Breast epithelium (tissue), 4 donors: ENCODE measurements around the gene TRAF5. TPM values are rescaled to one million over a fixed set of nuclear protein-coding genes. Genes with fewer than 3 reads are reported as not detected.
"Not testable (repeated sequence)": the region's sequence is repeated elsewhere in the genome, so short reads cannot be mapped to it uniquely, and the experiment has no call there.

Experiments used
- DNase-seq, 2 donors: peaks; one replicate each; pipeline ENCODE4 v3.0.0-alpha.2; 2019; ENCODE audit warnings: low spot score in 2 of 2
- H3K27ac ChIP-seq, 2 donors: fragments of 200-600 bp; sonication (generic) in 1 of 2; one replicate each; pipeline ENCODE4 v1.5.1; 2016 to 2019; ENCODE audit warnings: mild to moderate bottlenecking in 1 of 2
- H3K27me3 ChIP-seq, 2 donors: fragments of 200-600 bp; sonication (generic) in 1 of 2; one replicate each; pipeline versions ENCODE4 v1.5.1 to v1.6.0; 2017 to 2019; ENCODE audit warnings: control low read depth in 1 of 2, mild to moderate bottlenecking in 1 of 2
- H3K36me3 ChIP-seq: fragments of 200-600 bp; one replicate; pipeline ENCODE4 v1.5.1; 2019
- H3K4me1 ChIP-seq, 2 donors: fragments of 200-600 bp; sonication (generic); one replicate each; pipeline ENCODE4 v1.5.1; 2016 to 2019; ENCODE audit warnings: control low read depth in 1 of 2
- H3K4me3 ChIP-seq, 3 donors: fragments of 200-600 bp; sonication (generic); 1 replicate in 2 of 3; 2 replicates in 1 of 3; pipeline ENCODE4 v1.5.1; 2016 to 2019; ENCODE audit warnings: mild to moderate bottlenecking in 3 of 3, moderate library complexity in 2 of 3
- H3K9me3 ChIP-seq, 2 donors: fragments of 200-600 bp; sonication (generic) in 1 of 2; one replicate each; pipeline ENCODE4 v1.5.1; 2016 to 2019; ENCODE audit warnings: control low read depth in 1 of 2
- POLR2A ChIP-seq: fragments of 450-650 bp; IDR thresholded peaks from one replicate; pipeline ENCODE4 v1.6.1; 2016; ENCODE audit warnings: antibody characterized with exemption, mild to moderate bottlenecking, moderate library complexity
- POLR2AphosphoS5 ChIP-seq, 3 donors: sonication (generic); formaldehyde crosslinking; IDR thresholded peaks; one replicate each; pipeline ENCODE4 v1.6.1; 2017; ENCODE audit warnings: antibody characterized with exemption in 3 of 3
- intact Hi-C: fragments of 100-400 bp; cut with DNase I; formaldehyde crosslinking; loops from one replicate; pipeline ENCODE4 v1.15.1; 2023; ENCODE audit warnings: low total_unique reads
- total RNA-seq, 3 donors: library from RNA; depleted of rRNA; stranded (reverse); fragments of >200 nt; gene quantifications; one replicate each; pipeline ENCODE4 v1.1.0, GENCODE V29; 2016
- TF ChIP-seq, protein P1 (sequence below), 3 donors: fragments of 450-650 bp; IDR thresholded peaks; one replicate each; pipeline ENCODE4 v1.5.1; 2016 to 2017; ENCODE audit warnings: antibody characterized with exemption in 3 of 3, mild to moderate bottlenecking in 3 of 3, moderate library complexity in 3 of 3

TRAF5 gene
- total RNA-seq, 3 donors from 2014 or later: 10.9 to 28.8 (median 21.8) TPM

DNA sequence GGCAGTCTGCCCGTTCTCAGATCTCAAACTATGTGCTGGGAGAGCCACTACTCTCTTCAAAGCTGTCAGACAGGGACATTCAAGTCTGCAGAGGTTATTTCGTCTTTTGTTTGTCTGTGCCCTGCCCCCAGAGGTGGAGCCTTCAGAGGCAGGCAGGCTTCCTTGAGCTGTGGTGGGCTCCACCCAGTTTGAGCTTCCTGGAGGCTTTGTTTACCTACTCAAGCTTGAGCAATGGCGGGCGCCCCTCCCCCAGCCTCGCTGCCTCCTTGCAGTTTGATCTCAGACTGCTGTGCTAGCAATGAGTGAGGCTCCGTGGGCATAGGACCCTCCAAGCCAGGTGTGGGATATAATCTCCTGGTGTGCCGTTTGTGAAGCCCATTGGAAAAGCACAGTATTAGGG lies 81.1 kb downstream of the TRAF5 start:
- H3K36me3 ChIP-seq, H3K9me3 ChIP-seq, H3K27me3 ChIP-seq, H3K4me1 ChIP-seq, H3K27ac ChIP-seq, intact Hi-C loops, H3K4me3 ChIP-seq, DNase-seq: not testable (repeated sequence)

GRCh38 chr1:211411639-211412038 lies 85.0 kb downstream of the TRAF5 start:
- no peak overlapping the region for H3K4me3 ChIP-seq
- no peak overlapping the region for H3K27ac ChIP-seq
- peaks cover 0 to 4% of the 10 kb centered on the region in 2 donors for H3K9me3 ChIP-seq
- no peak for DNase-seq
- no peaks in the 10 kb centered on the region for H3K4me1 ChIP-seq
- intact Hi-C loops: no loop called here
- H3K36me3 ChIP-seq: no peaks in the 10 kb centered on the region
- H3K27me3 ChIP-seq: no peaks in the 10 kb centered on the region
- TF ChIP-seq, protein P1, sequence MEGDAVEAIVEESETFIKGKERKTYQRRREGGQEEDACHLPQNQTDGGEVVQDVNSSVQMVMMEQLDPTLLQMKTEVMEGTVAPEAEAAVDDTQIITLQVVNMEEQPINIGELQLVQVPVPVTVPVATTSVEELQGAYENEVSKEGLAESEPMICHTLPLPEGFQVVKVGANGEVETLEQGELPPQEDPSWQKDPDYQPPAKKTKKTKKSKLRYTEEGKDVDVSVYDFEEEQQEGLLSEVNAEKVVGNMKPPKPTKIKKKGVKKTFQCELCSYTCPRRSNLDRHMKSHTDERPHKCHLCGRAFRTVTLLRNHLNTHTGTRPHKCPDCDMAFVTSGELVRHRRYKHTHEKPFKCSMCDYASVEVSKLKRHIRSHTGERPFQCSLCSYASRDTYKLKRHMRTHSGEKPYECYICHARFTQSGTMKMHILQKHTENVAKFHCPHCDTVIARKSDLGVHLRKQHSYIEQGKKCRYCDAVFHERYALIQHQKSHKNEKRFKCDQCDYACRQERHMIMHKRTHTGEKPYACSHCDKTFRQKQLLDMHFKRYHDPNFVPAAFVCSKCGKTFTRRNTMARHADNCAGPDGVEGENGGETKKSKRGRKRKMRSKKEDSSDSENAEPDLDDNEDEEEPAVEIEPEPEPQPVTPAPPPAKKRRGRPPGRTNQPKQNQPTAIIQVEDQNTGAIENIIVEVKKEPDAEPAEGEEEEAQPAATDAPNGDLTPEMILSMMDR (IDR thresholded peaks at IDR 0.05): no peak
- TF ChIP-seq POLR2AphosphoS5 (IDR thresholded peaks at IDR 0.05): no peak
- TF ChIP-seq POLR2A: no peak

- no peak for TF ChIP-seq POLR2AphosphoS5 (IDR thresholded peaks at IDR 0.05)
- TF ChIP-seq, protein P1 (IDR thresholded peaks at IDR 0.05): no peak
- no peak for TF ChIP-seq POLR2A
- intact Hi-C loops: no loop called here
- Histone ChIP-seq H3K4me1 (no peaks in the 10 kb centered on the region), H3K4me3 (peak overlapping the region in 1 of 3 donors; percentile 53), H3K27ac (no peak overlapping the region), H3K27me3 (no peaks in the 10 kb centered on the region), H3K9me3 (no peaks in the 10 kb centered on the region), H3K36me3 (no peaks in the 10 kb centered on the region)
- no peak for DNase-seq
Measured at GRCh38 chr1:211415700-211416099, 89.1 kb downstream of the TRAF5 start.

DNA sequence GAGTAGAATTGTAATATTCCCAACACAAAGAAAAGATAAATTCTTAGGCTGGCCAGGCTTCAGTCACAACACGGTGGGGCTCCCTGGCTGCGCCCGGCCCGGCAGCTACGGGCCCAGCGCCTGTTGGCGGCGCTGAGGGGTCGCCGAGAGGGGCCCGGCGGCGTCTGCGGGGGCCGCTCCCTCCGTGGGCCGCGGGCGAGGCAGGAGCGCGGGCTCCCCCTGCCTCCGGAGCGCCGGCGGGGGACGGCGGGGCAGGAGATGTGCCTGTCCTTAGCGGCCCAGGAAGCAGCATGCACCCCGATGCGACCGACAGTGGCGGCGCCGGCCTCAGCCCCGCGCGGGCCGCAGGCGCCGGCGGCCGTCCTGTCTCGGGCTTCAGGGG lies 89.6 kb downstream of the TRAF5 start:
- DNase-seq, H3K27me3 ChIP-seq, H3K4me1 ChIP-seq, H3K9me3 ChIP-seq, intact Hi-C loops, H3K36me3 ChIP-seq: not testable (repeated sequence)
- H3K27ac ChIP-seq: peak overlapping the region; percentile 16 to 61
- H3K4me3 ChIP-seq: peak overlapping the region; percentile 31 to 60 (median 53)

DNA sequence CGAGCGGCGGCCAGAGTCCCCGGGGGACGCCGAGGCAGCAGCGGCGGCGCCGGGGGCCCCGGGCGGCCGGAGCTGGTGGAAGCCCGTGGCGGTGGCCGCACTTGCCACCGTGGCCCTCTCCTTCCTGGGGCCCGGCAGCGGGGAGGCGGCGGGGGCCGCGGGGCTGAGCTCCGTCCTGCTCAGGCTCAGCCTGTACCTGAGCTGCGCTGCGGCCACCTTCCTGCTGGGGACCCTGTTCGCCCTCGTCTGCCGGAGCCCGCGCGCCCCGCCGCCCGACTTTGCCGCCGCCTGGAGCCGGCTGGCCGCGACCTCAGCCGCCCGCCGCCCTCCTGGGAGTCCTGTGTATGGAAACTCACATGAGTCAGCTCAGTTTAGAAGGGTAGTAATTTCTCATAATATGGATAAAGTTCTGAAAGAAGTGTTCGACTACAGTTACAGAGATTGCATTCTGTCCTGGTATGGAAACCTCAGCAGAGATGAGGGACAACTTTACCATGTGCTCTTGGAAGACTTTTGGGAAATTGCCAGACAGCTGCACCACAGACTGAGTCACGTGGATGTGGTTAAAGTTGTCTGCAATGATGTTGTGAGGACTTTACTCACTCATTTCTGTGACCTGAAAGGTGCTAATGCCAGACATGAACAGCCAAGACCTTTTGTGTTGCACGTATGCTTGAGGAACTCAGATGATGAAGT lies 90.1 kb downstream of the TRAF5 start:
- H3K27me3 ChIP-seq, DNase-seq, H3K9me3 ChIP-seq, H3K4me1 ChIP-seq, H3K36me3 ChIP-seq, intact Hi-C loops: not testable (repeated sequence)
- Histone ChIP-seq H3K4me3 (peak overlapping the region; percentile 31 to 60 (median 53)), H3K27ac (peak overlapping the region; percentile 16 to 61)

DNA sequence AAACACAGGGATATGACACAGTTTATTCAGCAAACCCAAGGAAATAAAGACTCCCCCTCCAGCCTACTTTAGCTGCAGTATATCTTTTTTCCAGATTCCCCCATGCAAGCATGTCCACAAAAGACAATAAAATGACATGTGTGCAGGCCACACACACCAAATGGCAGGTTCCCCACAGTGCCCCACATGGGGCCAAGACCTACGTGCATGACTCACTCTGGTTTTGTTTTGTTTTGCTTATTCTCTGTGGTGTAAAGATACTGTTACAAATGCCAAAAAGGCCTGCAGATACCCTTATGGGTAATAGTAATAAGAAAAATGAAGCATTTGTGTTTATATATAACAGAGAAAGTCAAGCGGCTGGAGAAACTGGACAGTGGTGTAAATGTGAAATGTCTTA lies 93.8 kb downstream of the TRAF5 start:
- H3K27ac ChIP-seq: no peak overlapping the region
- no peaks in the 10 kb centered on the region for H3K27me3 ChIP-seq
- H3K4me1 ChIP-seq: no peaks in the 10 kb centered on the region
- H3K36me3 ChIP-seq: no peaks in the 10 kb centered on the region
- no peak overlapping the region for H3K4me3 ChIP-seq
- no peak for TF ChIP-seq POLR2AphosphoS5 (IDR thresholded peaks at IDR 0.05)
- TF ChIP-seq, protein P1 (IDR thresholded peaks at IDR 0.05): no peak
- TF ChIP-seq POLR2A: no peak
- H3K9me3 ChIP-seq: no peaks in the 10 kb centered on the region
- intact Hi-C loops: no loop called here
- DNase-seq: no peak
